ENCODE measurements around the gene RPUSD2.

The RPUSD2 gene

GRCh38 chr15:40618906-40619305, 49.8 kb downstream of the RPUSD2 start:
- no peak for TF ChIP-seq ZFX (IDR thresholded peaks at IDR 0.05; ENCODE audit: borderline replicate concordance)
- TF ChIP-seq, protein P1, sequence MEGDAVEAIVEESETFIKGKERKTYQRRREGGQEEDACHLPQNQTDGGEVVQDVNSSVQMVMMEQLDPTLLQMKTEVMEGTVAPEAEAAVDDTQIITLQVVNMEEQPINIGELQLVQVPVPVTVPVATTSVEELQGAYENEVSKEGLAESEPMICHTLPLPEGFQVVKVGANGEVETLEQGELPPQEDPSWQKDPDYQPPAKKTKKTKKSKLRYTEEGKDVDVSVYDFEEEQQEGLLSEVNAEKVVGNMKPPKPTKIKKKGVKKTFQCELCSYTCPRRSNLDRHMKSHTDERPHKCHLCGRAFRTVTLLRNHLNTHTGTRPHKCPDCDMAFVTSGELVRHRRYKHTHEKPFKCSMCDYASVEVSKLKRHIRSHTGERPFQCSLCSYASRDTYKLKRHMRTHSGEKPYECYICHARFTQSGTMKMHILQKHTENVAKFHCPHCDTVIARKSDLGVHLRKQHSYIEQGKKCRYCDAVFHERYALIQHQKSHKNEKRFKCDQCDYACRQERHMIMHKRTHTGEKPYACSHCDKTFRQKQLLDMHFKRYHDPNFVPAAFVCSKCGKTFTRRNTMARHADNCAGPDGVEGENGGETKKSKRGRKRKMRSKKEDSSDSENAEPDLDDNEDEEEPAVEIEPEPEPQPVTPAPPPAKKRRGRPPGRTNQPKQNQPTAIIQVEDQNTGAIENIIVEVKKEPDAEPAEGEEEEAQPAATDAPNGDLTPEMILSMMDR (IDR thresholded peaks at IDR 0.05): no peak
- H3K27ac ChIP-seq: no peak overlapping the region

- H3K27ac ChIP-seq: no peak overlapping the region
- no peak for TF ChIP-seq ZFX (IDR thresholded peaks at IDR 0.05; ENCODE audit: borderline replicate concordance)
- TF ChIP-seq, protein P1 (IDR thresholded peaks at IDR 0.05): no peak
Observed at GRCh38 chr15:40623361-40623760, 54.3 kb downstream of the RPUSD2 start.
